HEK293 (cell line): ENCODE measurements around the gene BEX2.

Experiments
- CTCF ChIA-PET: fragments of 350-600 bp; formaldehyde crosslinking; extraction: SDS; loops from one replicate; lab custom pipeline; 2021; ENCODE audit warnings: antibody characterized with exemption; lab: Yijun Ruan, JAX
- POLR2A ChIA-PET: fragments of 300-600 bp; formaldehyde crosslinking; extraction: SDS; loops from one replicate; lab custom pipeline; 2020; ENCODE audit warnings: antibody characterized with exemption, inconsistent platforms; lab: Yijun Ruan, JAX
- H3K27ac ChIP-seq: fragments of 200-500 bp; sonication (Bioruptor generic); 2 replicates; pipeline ENCODE4 v1.5.1; 2014; ENCODE audit warnings: low read depth, low read length, control low read depth, inconsistent platforms; ENCODE audit errors: extremely low read depth
- H3K36me3 ChIP-seq, 2 experiments: fragments of 200-500 bp in 1 of 2; sonication (Bioruptor generic) in 1 of 2; 1 replicate in 1 of 2; 2 replicates in 1 of 2; pipeline ENCODE4 v1.5.1; 2014 to 2017; ENCODE audit warnings: inconsistent platforms in 2 of 2, low read length in 2 of 2; ENCODE audit not compliant: control insufficient read depth in 2 of 2, insufficient read depth in 1 of 2
- H3K4me1 ChIP-seq: fragments of 200-500 bp; sonication (Bioruptor generic); 2 replicates; pipeline ENCODE4 v1.5.1; 2014; ENCODE audit warnings: mild to moderate bottlenecking, low read length, inconsistent platforms; ENCODE audit not compliant: control insufficient read depth, insufficient read depth
- H3K4me3 ChIP-seq: 2 replicates; pipeline ENCODE4 v1.5.1; 2011; ENCODE audit warnings: low read depth, mild to moderate bottlenecking, control low read depth, low read length, moderate library complexity
- H3K9me3 ChIP-seq: fragments of 200-500 bp; sonication (Bioruptor generic); 2 replicates; pipeline ENCODE4 v1.5.1; 2014; ENCODE audit warnings: low read depth, low read length, inconsistent platforms; ENCODE audit not compliant: control insufficient read depth, insufficient read depth
- EGR2 ChIP-seq: fragments of 450-650 bp; formaldehyde crosslinking; IDR thresholded peaks from 2 replicates; pipeline ENCODE4 v1.5.1; 2016; ENCODE audit warnings: low read depth, missing biosample characterization, missing genetic modification characterization
- FEZF1 ChIP-seq: fragments of 450-650 bp; formaldehyde crosslinking; IDR thresholded peaks from 2 replicates; pipeline ENCODE4 v1.5.1; 2016; ENCODE audit warnings: missing biosample characterization, missing genetic modification characterization
- KLF16 ChIP-seq: fragments of 450-650 bp; formaldehyde crosslinking; IDR thresholded peaks from 2 replicates; pipeline ENCODE4 v1.5.1; 2017; ENCODE audit warnings: missing biosample characterization, missing genetic modification characterization
- OSR2 ChIP-seq: fragments of 450-650 bp; formaldehyde crosslinking; IDR thresholded peaks from 2 replicates; pipeline ENCODE4 v1.5.1; 2016; ENCODE audit warnings: missing biosample characterization, missing genetic modification characterization
- PRDM1 ChIP-seq: fragments of 450-650 bp; formaldehyde crosslinking; IDR thresholded peaks from 2 replicates; pipeline ENCODE4; 2016; ENCODE audit warnings: missing biosample characterization, missing genetic modification characterization
- SP3 ChIP-seq: fragments of 450-650 bp; formaldehyde crosslinking; IDR thresholded peaks from 2 replicates; pipeline ENCODE4 v1.5.1; 2016; ENCODE audit warnings: missing biosample characterization, missing genetic modification characterization
- TRIM28 ChIP-seq: IDR thresholded peaks from 2 replicates; pipeline ENCODE4 v1.6.1; 2011; ENCODE audit warnings: low read length, control low read depth, borderline replicate concordance
- YY1 ChIP-seq: fragments of 450-650 bp; formaldehyde crosslinking; IDR thresholded peaks from 2 replicates; pipeline ENCODE4 v1.5.1; 2018; ENCODE audit warnings: missing biosample characterization, missing genetic modification characterization
- ZBTB1 ChIP-seq: fragments of 450-650 bp; formaldehyde crosslinking; IDR thresholded peaks from 2 replicates; pipeline ENCODE4 v1.5.1; 2016; ENCODE audit warnings: missing biosample characterization, missing genetic modification characterization
- ZBTB20 ChIP-seq: fragments of 450-650 bp; formaldehyde crosslinking; IDR thresholded peaks from 2 replicates; pipeline ENCODE4 v1.5.1; 2016; ENCODE audit warnings: missing biosample characterization, missing genetic modification characterization
- ZFP37 ChIP-seq: fragments of 450-650 bp; formaldehyde crosslinking; IDR thresholded peaks from 2 replicates; pipeline ENCODE4 v1.5.1; 2016; ENCODE audit warnings: missing biosample characterization, missing genetic modification characterization
- ZNF112 ChIP-seq: fragments of 450-650 bp; formaldehyde crosslinking; IDR thresholded peaks from 2 replicates; pipeline ENCODE4 v1.5.0; 2017; ENCODE audit warnings: missing biosample characterization, missing genetic modification characterization
- ZNF121 ChIP-seq: fragments of 450-650 bp; formaldehyde crosslinking; IDR thresholded peaks from 2 replicates; pipeline ENCODE4 v1.5.1; 2016; ENCODE audit warnings: missing biosample characterization, missing genetic modification characterization
- ZNF132 ChIP-seq: fragments of 450-650 bp; formaldehyde crosslinking; IDR thresholded peaks from 2 replicates; pipeline ENCODE4 v1.5.1; 2017; ENCODE audit warnings: missing biosample characterization, missing genetic modification characterization, borderline replicate concordance
- ZNF19 ChIP-seq: fragments of 450-650 bp; formaldehyde crosslinking; IDR thresholded peaks from 2 replicates; pipeline ENCODE4; 2016; ENCODE audit warnings: missing biosample characterization, missing genetic modification characterization, low read depth
- ZNF221 ChIP-seq: fragments of 450-650 bp; formaldehyde crosslinking; IDR thresholded peaks from 2 replicates; pipeline ENCODE4 v1.5.1; 2017; ENCODE audit warnings: missing biosample characterization, missing genetic modification characterization, borderline replicate concordance
- ZNF239 ChIP-seq: fragments of 450-650 bp; formaldehyde crosslinking; IDR thresholded peaks from 2 replicates; pipeline ENCODE4 v1.5.1; 2016; ENCODE audit warnings: missing biosample characterization, missing genetic modification characterization
- ZNF24 ChIP-seq: fragments of 450-650 bp; formaldehyde crosslinking; IDR thresholded peaks from 2 replicates; pipeline ENCODE4 v1.5.1; 2016; ENCODE audit warnings: missing biosample characterization, missing genetic modification characterization
- ZNF311 ChIP-seq: fragments of 450-650 bp; formaldehyde crosslinking; IDR thresholded peaks from 2 replicates; pipeline ENCODE4 v1.5.1; 2017; ENCODE audit warnings: missing biosample characterization, missing genetic modification characterization, borderline replicate concordance
- ZNF324 ChIP-seq: fragments of 450-650 bp; formaldehyde crosslinking; IDR thresholded peaks from 2 replicates; pipeline ENCODE4 v1.5.1; 2016; ENCODE audit warnings: missing biosample characterization, missing genetic modification characterization
- ZNF335 ChIP-seq: fragments of 450-650 bp; formaldehyde crosslinking; conservative IDR thresholded peaks from 2 replicates; pipeline ENCODE4 v1.5.1; 2016; ENCODE audit warnings: missing biosample characterization, missing genetic modification characterization
- ZNF354C ChIP-seq: fragments of 450-650 bp; formaldehyde crosslinking; IDR thresholded peaks from 2 replicates; pipeline ENCODE4 v1.5.1; 2016; ENCODE audit warnings: missing biosample characterization, missing genetic modification characterization, low read depth, borderline replicate concordance
- ZNF366 ChIP-seq: fragments of 450-650 bp; formaldehyde crosslinking; conservative IDR thresholded peaks from 2 replicates; pipeline ENCODE4 v1.5.1; 2016; ENCODE audit warnings: missing biosample characterization, missing genetic modification characterization
- ZNF510 ChIP-seq: fragments of 450-650 bp; formaldehyde crosslinking; IDR thresholded peaks from 2 replicates; pipeline ENCODE4 v1.5.1; 2018; ENCODE audit warnings: mild to moderate bottlenecking, missing genetic modification characterization, missing biosample characterization; ENCODE audit not compliant: insufficient replicate concordance
- ZNF521 ChIP-seq: fragments of 450-650 bp; formaldehyde crosslinking; IDR thresholded peaks from 2 replicates; pipeline ENCODE4 v1.5.1; 2017; ENCODE audit warnings: missing biosample characterization, mild to moderate bottlenecking, missing genetic modification characterization
- ZNF596 ChIP-seq: fragments of 450-650 bp; IDR thresholded peaks from 2 replicates; pipeline ENCODE4 v1.5.0; 2018; ENCODE audit warnings: missing biosample characterization, mild to moderate bottlenecking, missing genetic modification characterization, moderate library complexity
- ZNF600 ChIP-seq: fragments of 450-650 bp; formaldehyde crosslinking; IDR thresholded peaks from 2 replicates; pipeline ENCODE4 v1.5.1; 2016; ENCODE audit warnings: missing biosample characterization, missing genetic modification characterization
- ZNF747 ChIP-seq: fragments of 450-650 bp; formaldehyde crosslinking; IDR thresholded peaks from 2 replicates; pipeline ENCODE4 v1.5.1; 2016; ENCODE audit warnings: missing biosample characterization, missing genetic modification characterization
- TF ChIP-seq, protein P1 (sequence below): fragments of 450-650 bp; formaldehyde crosslinking; IDR thresholded peaks from 2 replicates; pipeline ENCODE4 v1.5.1; 2016; ENCODE audit warnings: missing biosample characterization, missing genetic modification characterization
- TF ChIP-seq, protein P2 (sequence below): fragments of 450-650 bp; formaldehyde crosslinking; IDR thresholded peaks from 2 replicates; pipeline ENCODE4 v1.5.1; 2016; ENCODE audit warnings: missing biosample characterization, missing genetic modification characterization
- TF ChIP-seq, protein P3 (sequence below): fragments of 450-650 bp; formaldehyde crosslinking; IDR thresholded peaks from 2 replicates; pipeline ENCODE4 v1.5.1; 2016; ENCODE audit warnings: missing biosample characterization, missing genetic modification characterization

The BEX2 gene

DNA sequence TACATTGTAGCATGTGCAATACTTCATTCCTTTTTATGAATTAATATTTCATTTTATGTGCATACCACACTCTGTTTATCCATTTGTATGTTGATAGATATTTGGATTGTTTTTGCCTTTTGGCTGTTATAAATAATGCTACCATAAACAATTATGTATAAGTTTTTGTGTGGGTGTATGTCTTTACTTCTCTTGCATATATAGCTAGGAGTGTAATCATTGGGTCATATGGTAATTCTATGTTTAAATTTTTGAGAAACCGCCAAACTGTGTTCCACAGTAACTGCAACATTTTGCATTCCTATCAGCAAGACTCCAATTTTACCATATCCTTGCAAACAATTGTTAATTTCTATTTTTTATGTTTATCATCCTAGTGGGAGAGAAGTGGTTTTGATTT lies 31.2 kb downstream of the BEX2 start:
- Histone ChIP-seq H3K4me3 (no peak overlapping the region), H3K27ac (no peak overlapping the region), H3K36me3 (no peaks in the 10 kb centered on the region), H3K9me3 (no peaks in the 10 kb centered on the region; the same call in 1 of the 2 replicates), H3K4me1 (no peaks in the 10 kb centered on the region)
- ChIA-PET POLR2A (no interaction called here), CTCF (no interaction called here)
- TF ChIP-seq ZNF510 (tag by site-specific recombination) (no peak), SP3 (no peak), ZBTB1 (tag by site-specific recombination) (no peak), ZNF121 (tag by site-specific recombination) (no peak), ZNF521 (tag by site-specific recombination) (no peak), ZNF335 (no peak), ZNF747 (no peak), KLF16 (no peak), ZNF354C (tag by site-specific recombination) (no peak), ZBTB20 (tag by site-specific recombination) (no peak), OSR2 (no peak), FEZF1 (tag by site-specific recombination) (no peak)
- TF ChIP-seq, protein P1, sequence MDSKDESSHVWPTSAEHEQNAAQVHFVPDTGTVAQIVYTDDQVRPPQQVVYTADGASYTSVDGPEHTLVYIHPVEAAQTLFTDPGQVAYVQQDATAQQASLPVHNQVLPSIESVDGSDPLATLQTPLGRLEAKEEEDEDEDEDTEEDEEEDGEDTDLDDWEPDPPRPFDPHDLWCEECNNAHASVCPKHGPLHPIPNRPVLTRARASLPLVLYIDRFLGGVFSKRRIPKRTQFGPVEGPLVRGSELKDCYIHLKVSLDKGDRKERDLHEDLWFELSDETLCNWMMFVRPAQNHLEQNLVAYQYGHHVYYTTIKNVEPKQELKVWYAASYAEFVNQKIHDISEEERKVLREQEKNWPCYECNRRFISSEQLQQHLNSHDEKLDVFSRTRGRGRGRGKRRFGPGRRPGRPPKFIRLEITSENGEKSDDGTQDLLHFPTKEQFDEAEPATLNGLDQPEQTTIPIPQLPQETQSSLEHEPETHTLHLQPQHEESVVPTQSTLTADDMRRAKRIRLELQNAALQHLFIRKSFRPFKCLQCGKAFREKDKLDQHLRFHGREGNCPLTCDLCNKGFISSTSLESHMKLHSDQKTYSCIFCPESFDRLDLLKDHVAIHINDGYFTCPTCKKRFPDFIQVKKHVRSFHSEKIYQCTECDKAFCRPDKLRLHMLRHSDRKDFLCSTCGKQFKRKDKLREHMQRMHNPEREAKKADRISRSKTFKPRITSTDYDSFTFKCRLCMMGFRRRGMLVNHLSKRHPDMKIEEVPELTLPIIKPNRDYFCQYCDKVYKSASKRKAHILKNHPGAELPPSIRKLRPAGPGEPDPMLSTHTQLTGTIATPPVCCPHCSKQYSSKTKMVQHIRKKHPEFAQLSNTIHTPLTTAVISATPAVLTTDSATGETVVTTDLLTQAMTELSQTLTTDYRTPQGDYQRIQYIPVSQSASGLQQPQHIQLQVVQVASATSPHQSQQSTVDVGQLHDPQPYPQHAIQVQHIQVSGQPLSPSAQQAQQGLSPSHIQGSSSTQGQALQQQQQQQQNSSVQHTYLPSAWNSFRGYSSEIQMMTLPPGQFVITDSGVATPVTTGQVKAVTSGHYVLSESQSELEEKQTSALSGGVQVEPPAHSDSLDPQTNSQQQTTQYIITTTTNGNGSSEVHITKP (tag by site-specific recombination), result no peak

DNA sequence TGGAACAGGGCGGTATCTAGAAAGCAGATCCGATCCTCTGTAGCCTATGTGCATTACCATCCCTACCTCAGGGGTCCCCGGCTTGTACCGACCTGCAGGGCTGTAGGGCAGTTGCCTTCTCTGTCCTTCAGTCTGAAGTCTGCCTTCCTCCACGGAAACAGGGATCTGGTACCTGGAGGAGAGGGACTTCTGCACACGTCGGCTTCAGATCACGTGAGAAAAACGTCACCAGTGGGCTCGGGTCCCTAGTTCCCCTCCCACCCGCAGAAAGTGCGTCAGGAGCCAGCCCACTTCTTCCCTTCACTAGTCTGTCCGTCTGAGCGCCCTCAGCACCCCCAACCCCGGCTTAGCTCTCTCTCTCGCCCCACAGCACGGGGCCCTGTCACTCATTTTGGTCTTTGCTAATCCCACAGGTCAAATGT lies 34.2 kb downstream of the BEX2 start, which contains the start of gene TCEAL5:
Gene TCEAL5, minus strand, starts transcription at position 170 of the 422 bp plus-strand sequence. CDS start 2,187 bp downstream, outside the sequence.
- H3K36me3 ChIP-seq, result no peaks in the 10 kb centered on the region
- no peak within 1 kb of the TSS for H3K4me3 ChIP-seq
- H3K27ac ChIP-seq, result no peak within 1 kb of the TSS
- CTCF ChIA-PET, result no interaction called here
- POLR2A ChIA-PET, result no interaction called here
- H3K9me3 ChIP-seq, result no peaks in the 10 kb centered on the region; the same call in 1 of the 2 replicates
- no peaks in the 10 kb centered on the region for H3K4me1 ChIP-seq
- TF ChIP-seq ZNF239 (tag by site-specific recombination) (no peak), ZNF132 (tag by site-specific recombination) (no peak), TRIM28 (no peak), ZNF596 (no peak), ZNF19 (tag by site-specific recombination) (no peak), YY1 (tag by site-specific recombination) (no peak), PRDM1 (tag by site-specific recombination) (no peak), EGR2 (tag by site-specific recombination) (no peak), ZNF311 (tag by site-specific recombination) (no peak), ZNF324 (tag by site-specific recombination) (no peak), ZNF24 (no peak), ZNF221 (tag by site-specific recombination) (no peak), ZNF600 (no peak), ZNF112 (no peak), ZNF366 (tag by site-specific recombination) (no peak), ZNF121 (tag by site-specific recombination) (no peak), ZFP37 (tag by site-specific recombination) (no peak)
- TF ChIP-seq, protein P2, sequence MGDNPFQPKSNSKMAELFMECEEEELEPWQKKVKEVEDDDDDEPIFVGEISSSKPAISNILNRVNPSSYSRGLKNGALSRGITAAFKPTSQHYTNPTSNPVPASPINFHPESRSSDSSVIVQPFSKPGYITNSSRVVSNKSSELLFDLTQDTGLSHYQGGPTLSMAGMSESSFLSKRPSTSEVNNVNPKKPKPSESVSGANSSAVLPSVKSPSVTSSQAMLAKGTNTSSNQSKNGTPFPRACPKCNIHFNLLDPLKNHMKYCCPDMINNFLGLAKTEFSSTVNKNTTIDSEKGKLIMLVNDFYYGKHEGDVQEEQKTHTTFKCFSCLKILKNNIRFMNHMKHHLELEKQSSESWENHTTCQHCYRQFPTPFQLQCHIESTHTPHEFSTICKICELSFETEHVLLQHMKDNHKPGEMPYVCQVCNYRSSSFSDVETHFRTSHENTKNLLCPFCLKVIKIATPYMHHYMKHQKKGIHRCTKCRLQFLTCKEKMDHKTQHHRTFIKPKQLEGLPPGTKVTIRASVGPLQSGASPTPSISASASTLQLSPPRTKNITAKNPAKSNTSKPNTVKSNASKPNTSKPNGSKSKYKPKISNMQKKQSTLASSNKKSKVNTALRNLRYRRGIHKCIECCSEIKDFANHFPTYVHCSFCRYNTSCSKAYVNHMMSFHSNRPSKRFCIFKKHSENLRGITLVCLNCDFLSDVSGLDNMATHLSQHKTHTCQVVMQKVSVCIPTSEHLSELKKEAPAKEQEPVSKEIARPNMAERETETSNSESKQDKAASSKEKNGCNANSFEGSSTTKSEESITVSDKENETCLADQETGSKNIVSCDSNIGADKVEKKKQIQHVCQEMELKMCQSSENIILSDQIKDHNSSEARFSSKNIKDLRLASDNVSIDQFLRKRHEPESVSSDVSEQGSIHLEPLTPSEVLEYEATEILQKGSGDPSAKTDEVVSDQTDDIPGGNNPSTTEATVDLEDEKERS (tag by site-specific recombination), result no peak
- TF ChIP-seq, protein P3, sequence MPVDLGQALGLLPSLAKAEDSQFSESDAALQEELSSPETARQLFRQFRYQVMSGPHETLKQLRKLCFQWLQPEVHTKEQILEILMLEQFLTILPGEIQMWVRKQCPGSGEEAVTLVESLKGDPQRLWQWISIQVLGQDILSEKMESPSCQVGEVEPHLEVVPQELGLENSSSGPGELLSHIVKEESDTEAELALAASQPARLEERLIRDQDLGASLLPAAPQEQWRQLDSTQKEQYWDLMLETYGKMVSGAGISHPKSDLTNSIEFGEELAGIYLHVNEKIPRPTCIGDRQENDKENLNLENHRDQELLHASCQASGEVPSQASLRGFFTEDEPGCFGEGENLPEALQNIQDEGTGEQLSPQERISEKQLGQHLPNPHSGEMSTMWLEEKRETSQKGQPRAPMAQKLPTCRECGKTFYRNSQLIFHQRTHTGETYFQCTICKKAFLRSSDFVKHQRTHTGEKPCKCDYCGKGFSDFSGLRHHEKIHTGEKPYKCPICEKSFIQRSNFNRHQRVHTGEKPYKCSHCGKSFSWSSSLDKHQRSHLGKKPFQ, result no peak
